Measurements from ENCODE around the gene CDC7.

CDC7 gene

GRCh38 chr1:91537987-91538304 is 37.3 kb downstream of the CDC7 start:
- Histone ChIP-seq H3F3A (ENCODE audit: insufficient read depth, low read length) (no peaks in the 10 kb centered on the region), H2AFZ (ENCODE audit: low read length) (no peak overlapping the region), H3K27ac (ENCODE audit: low read length) (no peak overlapping the region)

GRCh38 chr1:91540910-91541309 is 40.3 kb downstream of the CDC7 start:
- no peak overlapping the region for H3K9ac ChIP-seq (ENCODE audit: low read length)
- H3K4me3 ChIP-seq (ENCODE audit: low read length): no peak overlapping the region
- no peak for DNase-seq
- H3K9me3 ChIP-seq (replicated peaks; ENCODE audit: insufficient read depth, low read length): no peaks in the 10 kb centered on the region
- TF ChIP-seq CTCF (IDR thresholded peaks at IDR 0.05; ENCODE audit: low read length) (no peak), EZH2 (optimal IDR thresholded peaks at IDR 0.05; ENCODE audit: low read depth, low read length) (no peak), EZH2phosphoT487 (IDR thresholded peaks at IDR 0.05; ENCODE audit: low read length) (no peak)
- no peak overlapping the region for H3K27ac ChIP-seq (ENCODE audit: low read length)
- H3K36me3 ChIP-seq (replicated peaks; ENCODE audit: insufficient read depth, low read length): no peaks in the 10 kb centered on the region
- H3K27me3 ChIP-seq (replicated peaks; ENCODE audit: insufficient read depth, low read length): no peaks in the 10 kb centered on the region
- H3K9me2 ChIP-seq (replicated peaks; ENCODE audit: insufficient read depth, low read length): no peaks in the 10 kb centered on the region
- H3K79me2 ChIP-seq (ENCODE audit: low read length): no peaks in the 10 kb centered on the region
- no peaks in the 10 kb centered on the region for H3K4me1 ChIP-seq (ENCODE audit: low read length)
- no peaks in the 10 kb centered on the region for H3F3A ChIP-seq (ENCODE audit: insufficient read depth, low read length)
- no peaks in the 10 kb centered on the region for H4K20me1 ChIP-seq (ENCODE audit: insufficient read depth, low read length)
- no peak overlapping the region for H2AFZ ChIP-seq (ENCODE audit: low read length)
- H3K4me2 ChIP-seq (ENCODE audit: low read depth, low read length): no peak overlapping the region

More at GRCh38 chr1:91537987-91538304, 37.3 kb downstream of the CDC7 start:
- H3K4me1 ChIP-seq (ENCODE audit: low read length): no peaks in the 10 kb centered on the region
- H3K9me2 ChIP-seq (replicated peaks; ENCODE audit: insufficient read depth, low read length): no peaks in the 10 kb centered on the region
- no peaks in the 10 kb centered on the region for H3K36me3 ChIP-seq (replicated peaks; ENCODE audit: insufficient read depth, low read length)
- no peak for DNase-seq
- no peak for TF ChIP-seq EZH2phosphoT487 (IDR thresholded peaks at IDR 0.05; ENCODE audit: low read length)
- no peak for TF ChIP-seq EZH2 (optimal IDR thresholded peaks at IDR 0.05; ENCODE audit: low read depth, low read length)
- no peak for TF ChIP-seq CTCF (IDR thresholded peaks at IDR 0.05; ENCODE audit: low read length)
- no peaks in the 10 kb centered on the region for H3K9me3 ChIP-seq (replicated peaks; ENCODE audit: insufficient read depth, low read length)
- no peak overlapping the region for H3K4me3 ChIP-seq (ENCODE audit: low read length)
- no peak overlapping the region for H3K4me2 ChIP-seq (ENCODE audit: low read depth, low read length)
- no peak overlapping the region for H3K9ac ChIP-seq (ENCODE audit: low read length)
- H3K79me2 ChIP-seq (ENCODE audit: low read length): no peaks in the 10 kb centered on the region
- H3K27me3 ChIP-seq (replicated peaks; ENCODE audit: insufficient read depth, low read length): no peaks in the 10 kb centered on the region
- no peaks in the 10 kb centered on the region for H4K20me1 ChIP-seq (ENCODE audit: insufficient read depth, low read length)

- H3K4me2 ChIP-seq (ENCODE audit: low read depth, low read length): no peak overlapping the region
- no peaks in the 10 kb centered on the region for H4K20me1 ChIP-seq (ENCODE audit: insufficient read depth, low read length)
- no peaks in the 10 kb centered on the region for H3K9me2 ChIP-seq (replicated peaks; ENCODE audit: insufficient read depth, low read length)
These were observed 41.4 kb downstream of the CDC7 start for GRCh38 chr1:91541918-91542533.

More at GRCh38 chr1:91541918-91542533, 41.4 kb downstream of the CDC7 start:
- Histone ChIP-seq H3K4me1 (ENCODE audit: low read length) (no peaks in the 10 kb centered on the region), H3K9ac (ENCODE audit: low read length) (no peak overlapping the region), H2AFZ (ENCODE audit: low read length) (no peak overlapping the region), H3K9me3 (replicated peaks; ENCODE audit: insufficient read depth, low read length) (no peaks in the 10 kb centered on the region), H3K27ac (ENCODE audit: low read length) (no peak overlapping the region), H3K36me3 (replicated peaks; ENCODE audit: insufficient read depth, low read length) (no peaks in the 10 kb centered on the region), H3F3A (ENCODE audit: insufficient read depth, low read length) (no peaks in the 10 kb centered on the region), H3K27me3 (replicated peaks; ENCODE audit: insufficient read depth, low read length) (no peaks in the 10 kb centered on the region), H3K4me3 (ENCODE audit: low read length) (no peak overlapping the region), H3K79me2 (ENCODE audit: low read length) (no peaks in the 10 kb centered on the region)
- no peak for DNase-seq
- TF ChIP-seq EZH2 (optimal IDR thresholded peaks at IDR 0.05; ENCODE audit: low read depth, low read length): no peak
- no peak for TF ChIP-seq CTCF (IDR thresholded peaks at IDR 0.05; ENCODE audit: low read length)
- no peak for TF ChIP-seq EZH2phosphoT487 (IDR thresholded peaks at IDR 0.05; ENCODE audit: low read length)
